SK-N-SH (cell line): Measurements from ENCODE around the gene TRIM9.
"Not testable (repeated sequence)": the region's sequence is repeated elsewhere in the genome, so short reads cannot be mapped to it uniquely, and the experiment has no call there.

Experiments used
- EP300 ChIP-seq, 2 experiments: IDR thresholded peaks; 2 replicates each; pipeline versions ENCODE4 v1.4.0 to v1.6.1; 2012; ENCODE audit warnings: borderline replicate concordance in 1 of 2, low read depth in 1 of 2, low read length in 1 of 2
- FOXM1 ChIP-seq: IDR thresholded peaks from 2 replicates; pipeline ENCODE4 v1.4.0; 2012; ENCODE audit warnings: low read depth, mild to moderate bottlenecking
- GABPA ChIP-seq: IDR thresholded peaks from 2 replicates; pipeline ENCODE4 v1.4.0; 2012; ENCODE audit warnings: low read depth, mild to moderate bottlenecking
- REST ChIP-seq: IDR thresholded peaks from 2 replicates; pipeline ENCODE4 v1.6.1; 2012; ENCODE audit warnings: mild to moderate bottlenecking, low read depth, low read length, moderate library complexity
- RFX5 ChIP-seq: IDR thresholded peaks from 2 replicates; pipeline ENCODE4 v1.6.1; 2012; ENCODE audit warnings: mild to moderate bottlenecking, improper control_type of control experiment, low read length
- SMC3 ChIP-seq: IDR thresholded peaks from 2 replicates; pipeline ENCODE4 v1.6.1; 2012; ENCODE audit warnings: low read depth, low read length, improper control_type of control experiment
- TF ChIP-seq, protein P1 (sequence below): fragments of 200-600 bp; sonication (generic); IDR thresholded peaks from 2 replicates; pipeline ENCODE4 v1.6.1; 2017; ENCODE audit warnings: antibody characterized with exemption, mild to moderate bottlenecking, moderate library complexity
- TF ChIP-seq, protein P2 (sequence below): IDR thresholded peaks from 2 replicates; pipeline ENCODE4 v1.4.0; 2012; ENCODE audit warnings: low read depth

DNA sequence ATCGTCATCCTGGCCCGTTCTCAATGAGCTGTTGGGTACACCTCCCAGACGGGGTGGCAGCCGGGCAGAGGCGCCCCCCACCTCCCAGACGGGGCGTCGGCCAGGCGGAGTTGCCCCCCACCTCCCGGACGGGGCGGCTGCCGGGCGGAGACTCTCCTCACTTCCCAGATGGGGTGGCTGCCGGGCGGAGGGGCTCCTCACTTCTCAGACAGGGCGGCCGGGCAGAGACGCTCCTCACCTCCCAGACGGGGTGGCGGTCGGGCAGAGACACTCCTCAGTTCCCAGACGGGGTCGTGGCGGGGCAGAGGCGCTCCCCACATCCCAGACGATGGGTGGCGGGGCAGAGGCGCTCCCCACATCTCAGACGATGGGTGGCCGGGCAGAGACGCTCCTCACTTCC lies 138.5 kb downstream of the TRIM9 start:
- not testable (repeated sequence) for TF ChIP-seq SMC3; EP300 (IDR thresholded peaks at IDR 0.05; ENCODE audit: borderline replicate concordance in 1 of 2, low read depth in 1 of 2, low read length in 1 of 2); RFX5; REST; GABPA; FOXM1
- TF ChIP-seq, protein P1, sequence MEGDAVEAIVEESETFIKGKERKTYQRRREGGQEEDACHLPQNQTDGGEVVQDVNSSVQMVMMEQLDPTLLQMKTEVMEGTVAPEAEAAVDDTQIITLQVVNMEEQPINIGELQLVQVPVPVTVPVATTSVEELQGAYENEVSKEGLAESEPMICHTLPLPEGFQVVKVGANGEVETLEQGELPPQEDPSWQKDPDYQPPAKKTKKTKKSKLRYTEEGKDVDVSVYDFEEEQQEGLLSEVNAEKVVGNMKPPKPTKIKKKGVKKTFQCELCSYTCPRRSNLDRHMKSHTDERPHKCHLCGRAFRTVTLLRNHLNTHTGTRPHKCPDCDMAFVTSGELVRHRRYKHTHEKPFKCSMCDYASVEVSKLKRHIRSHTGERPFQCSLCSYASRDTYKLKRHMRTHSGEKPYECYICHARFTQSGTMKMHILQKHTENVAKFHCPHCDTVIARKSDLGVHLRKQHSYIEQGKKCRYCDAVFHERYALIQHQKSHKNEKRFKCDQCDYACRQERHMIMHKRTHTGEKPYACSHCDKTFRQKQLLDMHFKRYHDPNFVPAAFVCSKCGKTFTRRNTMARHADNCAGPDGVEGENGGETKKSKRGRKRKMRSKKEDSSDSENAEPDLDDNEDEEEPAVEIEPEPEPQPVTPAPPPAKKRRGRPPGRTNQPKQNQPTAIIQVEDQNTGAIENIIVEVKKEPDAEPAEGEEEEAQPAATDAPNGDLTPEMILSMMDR, result not testable (repeated sequence)
- TF ChIP-seq, protein P2, sequence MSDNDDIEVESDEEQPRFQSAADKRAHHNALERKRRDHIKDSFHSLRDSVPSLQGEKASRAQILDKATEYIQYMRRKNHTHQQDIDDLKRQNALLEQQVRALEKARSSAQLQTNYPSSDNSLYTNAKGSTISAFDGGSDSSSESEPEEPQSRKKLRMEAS, result not testable (repeated sequence)
